ENCODE measurements around the gene P4HB.
A peak's percentile ranks its signal among the peaks of the same experiment; 100 is the strongest.

Gene P4HB

GRCh38 chr17:81888988-81889595 is 28.8 kb upstream of the P4HB start:
- no peaks in the 10 kb centered on the region for H3K27me3 ChIP-seq (replicated peaks; ENCODE audit: insufficient read depth, low read length)
- no peak overlapping the region for H3K27ac ChIP-seq (ENCODE audit: low read length)
- no peak overlapping the region for H3K9ac ChIP-seq (ENCODE audit: low read length)
- no peaks in the 10 kb centered on the region for H4K20me1 ChIP-seq (ENCODE audit: insufficient read depth, low read length)
- H2AFZ ChIP-seq (ENCODE audit: low read length) = no peak overlapping the region
- TF ChIP-seq EZH2phosphoT487 (IDR thresholded peaks at IDR 0.05; ENCODE audit: low read length) = no peak
- no peak for TF ChIP-seq CTCF (IDR thresholded peaks at IDR 0.05; ENCODE audit: low read length)
- no peak for TF ChIP-seq EZH2 (optimal IDR thresholded peaks at IDR 0.05; ENCODE audit: low read depth, low read length)
- peaks cover 10% of the 10 kb centered on the region for H3K4me1 ChIP-seq (ENCODE audit: low read length)
- H3K9me3 ChIP-seq (replicated peaks; ENCODE audit: insufficient read depth, low read length) = no peaks in the 10 kb centered on the region
- H3K9me2 ChIP-seq (replicated peaks; ENCODE audit: insufficient read depth, low read length) = no peaks in the 10 kb centered on the region
- peaks cover 72% of the 10 kb centered on the region for H3K79me2 ChIP-seq (ENCODE audit: low read length)
- H3K36me3 ChIP-seq (replicated peaks; ENCODE audit: insufficient read depth, low read length) = peaks cover 26% of the 10 kb centered on the region
- H3F3A ChIP-seq (ENCODE audit: insufficient read depth, low read length) = peaks cover 9% of the 10 kb centered on the region
- H3K4me2 ChIP-seq (ENCODE audit: low read depth, low read length) = peak overlapping the region; percentile 89; the same call in 1 of the 2 replicates
- no peak overlapping the region for H3K4me3 ChIP-seq (ENCODE audit: low read length)
- no peak for DNase-seq

DNA sequence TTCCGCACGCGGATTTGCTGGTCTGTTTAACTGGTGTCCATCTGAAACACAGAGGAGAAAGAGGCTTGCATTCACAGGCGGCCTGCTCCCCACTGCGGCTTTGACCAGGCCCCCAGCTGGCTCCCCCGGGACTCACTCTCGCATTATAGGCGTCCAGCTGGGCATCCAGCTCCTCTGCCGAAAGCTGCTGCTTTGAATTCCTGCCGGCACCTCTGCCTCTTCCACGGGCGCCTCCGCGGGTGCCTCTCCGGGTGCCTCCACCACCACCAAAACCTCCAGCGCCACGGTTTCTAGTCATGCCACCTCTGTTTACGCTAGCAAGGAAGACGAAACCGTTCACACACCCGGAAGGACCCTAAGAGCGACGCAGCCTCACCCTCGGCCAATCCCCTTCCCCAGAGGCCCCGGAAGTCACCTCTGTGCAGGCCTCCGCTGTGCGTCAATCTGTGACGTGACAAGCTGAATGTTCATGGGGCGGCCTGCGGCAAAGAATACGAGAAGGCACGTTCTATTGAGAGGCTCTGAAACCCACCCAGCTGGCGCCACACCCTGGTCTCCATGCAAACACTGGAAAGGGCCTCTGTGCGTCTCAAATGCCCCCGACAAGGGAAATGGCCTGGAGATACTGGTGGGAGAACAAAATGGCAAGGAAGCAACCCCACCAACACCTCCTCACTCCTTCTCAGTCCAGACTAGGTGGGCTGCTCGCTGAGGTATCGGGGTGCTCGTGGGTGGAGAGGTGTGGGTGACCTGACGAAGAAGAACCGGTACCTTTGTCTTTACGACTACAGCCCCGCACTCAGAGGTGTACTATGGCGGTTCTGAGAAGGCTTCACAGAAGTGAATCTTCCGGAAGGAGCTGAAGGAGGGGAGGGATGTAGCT is 28.0 kb upstream of the P4HB start:
- Histone ChIP-seq H3K9me3 (replicated peaks; ENCODE audit: insufficient read depth, low read length) (no peaks in the 10 kb centered on the region), H3K79me2 (ENCODE audit: low read length) (peaks cover 66% of the 10 kb centered on the region), H3K4me2 (ENCODE audit: low read depth, low read length) (no peak overlapping the region), H3K27ac (ENCODE audit: low read length) (no peak overlapping the region), H3K36me3 (replicated peaks; ENCODE audit: insufficient read depth, low read length) (peaks cover 26% of the 10 kb centered on the region), H3K9ac (ENCODE audit: low read length) (no peak overlapping the region), H3K4me3 (ENCODE audit: low read length) (no peak overlapping the region), H3K27me3 (replicated peaks; ENCODE audit: insufficient read depth, low read length) (no peaks in the 10 kb centered on the region), H3F3A (ENCODE audit: insufficient read depth, low read length) (peaks cover 9% of the 10 kb centered on the region), H3K4me1 (ENCODE audit: low read length) (peaks cover 10% of the 10 kb centered on the region), H3K9me2 (replicated peaks; ENCODE audit: insufficient read depth, low read length) (no peaks in the 10 kb centered on the region), H2AFZ (ENCODE audit: low read length) (no peak overlapping the region), H4K20me1 (ENCODE audit: insufficient read depth, low read length) (no peaks in the 10 kb centered on the region)
- TF ChIP-seq EZH2 (optimal IDR thresholded peaks at IDR 0.05; ENCODE audit: low read depth, low read length) = no peak
- TF ChIP-seq CTCF (IDR thresholded peaks at IDR 0.05; ENCODE audit: low read length) = no peak
- no peak for TF ChIP-seq EZH2phosphoT487 (IDR thresholded peaks at IDR 0.05; ENCODE audit: low read length)
- no peak for DNase-seq

DNA sequence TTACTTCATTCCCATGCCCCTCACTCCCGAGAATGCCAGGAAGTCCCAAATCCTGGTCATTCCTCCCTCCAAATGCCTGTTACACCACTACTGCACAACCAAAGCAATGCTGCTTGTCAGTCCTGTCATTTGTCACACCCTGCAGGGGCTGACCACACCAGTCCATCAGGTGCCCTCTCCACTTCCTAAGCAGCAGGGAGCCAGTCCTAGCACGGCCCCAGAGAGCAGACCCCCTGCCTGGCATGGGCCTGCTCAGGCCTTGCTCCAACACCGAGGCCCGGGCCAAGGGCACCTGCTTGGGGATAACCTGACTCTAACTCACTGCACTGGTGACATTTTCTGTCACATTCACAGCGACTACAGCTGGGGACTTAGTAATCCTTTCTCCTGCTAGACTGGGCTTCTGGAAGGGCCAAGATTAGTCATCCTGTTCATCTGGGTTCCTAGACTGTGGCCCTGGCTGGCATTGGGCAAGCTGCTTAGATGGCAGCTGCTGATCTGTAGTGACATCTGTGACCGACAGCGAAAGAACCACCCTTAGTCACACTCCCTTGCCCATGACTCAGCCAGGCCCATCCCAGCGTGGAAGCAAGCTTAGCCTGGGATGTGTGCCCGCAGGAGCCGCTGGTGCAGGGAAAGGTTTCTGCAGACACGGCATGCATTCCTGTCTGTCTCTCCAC is 25.7 kb upstream of the P4HB start:
- Histone ChIP-seq H3K9me3 (replicated peaks; ENCODE audit: insufficient read depth, low read length) (no peaks in the 10 kb centered on the region), H3K9me2 (replicated peaks; ENCODE audit: insufficient read depth, low read length) (no peaks in the 10 kb centered on the region), H3K36me3 (replicated peaks; ENCODE audit: insufficient read depth, low read length) (peaks cover 26% of the 10 kb centered on the region), H3K79me2 (ENCODE audit: low read length) (peaks cover 53% of the 10 kb centered on the region), H3K4me3 (ENCODE audit: low read length) (no peak overlapping the region), H3K9ac (ENCODE audit: low read length) (no peak overlapping the region), H4K20me1 (ENCODE audit: insufficient read depth, low read length) (no peaks in the 10 kb centered on the region), H3K27me3 (replicated peaks; ENCODE audit: insufficient read depth, low read length) (no peaks in the 10 kb centered on the region), H3F3A (ENCODE audit: insufficient read depth, low read length) (peaks cover 4% of the 10 kb centered on the region; the same call in 1 of the 2 replicates), H3K4me2 (ENCODE audit: low read depth, low read length) (no peak overlapping the region), H3K4me1 (ENCODE audit: low read length) (peaks cover 10% of the 10 kb centered on the region), H2AFZ (ENCODE audit: low read length) (no peak overlapping the region), H3K27ac (ENCODE audit: low read length) (no peak overlapping the region)
- TF ChIP-seq EZH2phosphoT487 (IDR thresholded peaks at IDR 0.05; ENCODE audit: low read length) (no peak), CTCF (IDR thresholded peaks at IDR 0.05; ENCODE audit: low read length) (no peak), EZH2 (optimal IDR thresholded peaks at IDR 0.05; ENCODE audit: low read depth, low read length) (no peak)
- no peak for DNase-seq
